CD4-positive, alpha-beta memory T cell (primary cell): Measurements from ENCODE around the gene EFTUD2. TPM values are rescaled to one million over a fixed set of nuclear protein-coding genes. Genes with fewer than 3 reads are reported as not detected.

ENCODE experiments used
- CTCF ChIA-PET: fragments of 350-600 bp; sonication (Branson Sonifier 250); formaldehyde crosslinking; loops from one replicate; lab custom pipeline; 2021; ENCODE audit warnings: inconsistent platforms; ENCODE audit not compliant: partially characterized antibody; lab: Charles Lee
- POLR2A ChIA-PET: fragments of 350-600 bp; sonication (Branson Sonifier 250); formaldehyde crosslinking; loops from one replicate; lab custom pipeline; 2021; ENCODE audit not compliant: partially characterized antibody; lab: Charles Lee
- DNase-seq, 5 donors: peaks; one replicate each; pipeline versions ENCODE4 v3.0.0 to v3.0.0-alpha.2; 2020 to 2022; ENCODE audit warnings: mixed read lengths in 1 of 5
- H3K27ac ChIP-seq: one replicate; pipeline ENCODE4 v1.7.0; 2013; ENCODE audit warnings: low read depth, low read length
- H3K27me3 ChIP-seq: 2 replicates; pipeline ENCODE4 v1.7.0; 2013; ENCODE audit warnings: mild to moderate bottlenecking, low read length, moderate library complexity; ENCODE audit not compliant: insufficient read depth
- H3K36me3 ChIP-seq: 2 replicates; pipeline ENCODE4 v1.7.0; 2013; ENCODE audit warnings: mild to moderate bottlenecking, low read length, moderate library complexity; ENCODE audit not compliant: insufficient read depth
- H3K4me1 ChIP-seq: 2 replicates; pipeline ENCODE4 v1.7.0; 2013; ENCODE audit warnings: mild to moderate bottlenecking, low read length, moderate library complexity; ENCODE audit not compliant: insufficient read depth
- H3K4me3 ChIP-seq, 2 donors: one replicate each; pipeline ENCODE4 v1.7.0; 2013; ENCODE audit warnings: low read length in 2 of 2, mild to moderate bottlenecking in 1 of 2
- H3K9me3 ChIP-seq, 2 donors: one replicate each; pipeline ENCODE4 v1.7.0; 2013; ENCODE audit warnings: low read length in 2 of 2, control low read depth in 1 of 2; ENCODE audit not compliant: control insufficient read depth in 1 of 2
- H3K27ac Mint-ChIP-seq, 7 donors: one replicate each; pipeline ENCODE4 v1.8.0; 2020 to 2021; ENCODE audit warnings: mixed read lengths in 7 of 7, mild to moderate bottlenecking in 6 of 7, inconsistent platforms in 3 of 7, moderate library complexity in 3 of 7
- H3K27me3 Mint-ChIP-seq, 2 donors: one replicate each; pipeline ENCODE4 v1.8.0; 2020 to 2021; ENCODE audit warnings: mixed read lengths in 2 of 2
- H3K36me3 Mint-ChIP-seq, 2 donors: one replicate each; pipeline ENCODE4 v1.8.0; 2020 to 2021; ENCODE audit warnings: mixed read lengths in 2 of 2, inconsistent platforms in 1 of 2, mild to moderate bottlenecking in 1 of 2
- H3K4me1 Mint-ChIP-seq, 4 donors: one replicate each; pipeline ENCODE4 v1.8.0; 2020 to 2021; ENCODE audit warnings: mixed read lengths in 4 of 4, mild to moderate bottlenecking in 1 of 4
- H3K4me3 Mint-ChIP-seq, 8 donors: one replicate each; pipeline ENCODE4 v1.8.0; 2020 to 2021; ENCODE audit warnings: mixed read lengths in 8 of 8, mild to moderate bottlenecking in 7 of 8, moderate library complexity in 6 of 8, inconsistent platforms in 3 of 8
- H3K9me3 Mint-ChIP-seq, 8 donors: one replicate each; pipeline ENCODE4 v1.8.0; 2020 to 2021; ENCODE audit warnings: mixed read lengths in 8 of 8, mild to moderate bottlenecking in 5 of 8, inconsistent platforms in 3 of 8, moderate library complexity in 1 of 8
- intact Hi-C: fragments of 100-400 bp; cut with micrococcal nuclease; formaldehyde crosslinking; loops from one replicate; pipeline ENCODE4 v1.15.1; 2023
- polyA plus RNA-seq, 2 donors: library from polyadenylated mRNA; unstranded; fragments of 300-500 nt; fragmentation: Illumina TruSeq; gene quantifications; one replicate each; pipeline ENCODE4 v1.2.3, GENCODE V29; 2021
- total RNA-seq, 2 experiments: library from RNA; stranded (reverse); gene quantifications; one replicate each; pipeline ENCODE4 v1.2.3, GENCODE V29; 2021

Gene EFTUD2
- total and polyA plus RNA-seq, 4 experiments from 2014 or later: 82.2 to 101 (median 90.6) TPM

DNA sequence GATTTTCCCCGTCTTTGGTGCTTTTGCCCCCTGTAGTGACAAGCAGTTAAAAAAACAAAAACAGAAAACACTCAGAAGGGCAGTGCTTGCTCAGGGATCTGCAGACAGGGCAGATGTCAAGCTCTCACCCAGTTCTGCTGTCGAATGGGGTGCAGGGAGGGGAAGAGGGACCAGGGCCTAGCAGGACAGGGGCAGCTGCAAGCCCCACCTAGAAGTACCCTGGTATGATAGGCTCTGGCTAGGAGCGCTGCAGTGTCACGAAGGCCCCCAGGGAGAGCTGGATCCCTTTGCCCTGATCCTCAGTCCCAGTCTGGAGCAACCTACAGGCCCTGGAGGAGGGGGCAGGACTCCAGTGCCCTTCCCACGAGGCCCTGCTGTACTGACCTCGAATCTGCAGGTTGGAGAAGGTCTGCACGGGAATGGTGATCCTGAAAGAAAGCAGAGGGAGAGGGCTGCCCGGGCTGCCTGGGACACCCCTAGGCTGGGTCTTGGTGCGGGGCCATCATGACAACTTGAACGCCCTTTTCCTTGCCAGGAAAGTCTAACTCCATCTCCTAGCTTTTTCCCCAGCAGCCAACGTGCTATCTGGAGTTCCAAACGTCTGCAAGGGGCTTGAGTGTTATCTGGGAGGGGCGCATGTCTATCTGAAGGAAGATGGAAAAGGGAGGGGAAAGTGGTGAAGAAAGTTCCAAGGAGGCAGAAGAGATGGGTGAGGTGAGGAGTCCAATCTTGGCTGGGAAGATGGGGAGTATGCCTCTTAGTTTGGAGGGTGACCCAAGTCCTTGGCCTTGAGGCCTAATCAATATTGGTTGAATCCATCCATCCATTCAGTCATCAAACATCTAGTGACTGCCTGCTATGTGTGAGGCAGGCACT lies 11.2 kb upstream of the EFTUD2 start:
- intact Hi-C loops: no loop called here
- peaks cover 18 to 32% of the 10 kb centered on the region in 2 donors for H3K27me3 Mint-ChIP-seq
- no peaks in the 10 kb centered on the region for H3K27me3 ChIP-seq

DNA sequence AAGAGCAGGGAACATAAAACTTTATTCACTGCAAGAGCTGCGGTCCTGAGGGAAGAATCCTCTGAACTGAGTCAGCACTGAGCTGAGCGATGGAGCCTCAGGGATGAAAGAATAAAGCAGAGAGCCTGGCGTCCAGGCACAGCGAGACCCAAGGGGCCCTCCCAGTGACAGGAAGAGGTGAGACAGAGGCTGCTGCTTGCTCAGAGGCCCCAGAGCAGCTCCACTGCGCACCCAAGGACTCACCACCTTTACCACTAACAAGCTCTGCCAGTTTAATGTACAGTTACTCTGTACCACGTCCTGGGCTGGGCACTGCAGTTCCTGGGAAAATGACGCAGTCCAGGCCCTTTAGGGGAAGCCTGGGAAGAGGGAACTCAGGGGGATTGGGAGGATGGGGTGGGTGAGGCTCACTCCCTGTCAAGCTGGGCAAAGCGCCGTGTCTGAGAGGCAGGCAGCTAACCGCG lies 10.5 kb upstream of the EFTUD2 start:
- no peak overlapping the region for H3K27ac Mint-ChIP-seq
- POLR2A ChIA-PET: interaction anchor here (0.6 to 1.1 kb wide), 2 partner anchors 25 to 109 kb away, joined by 3 to 4 read pairs; no protein-coding TSS in a partner anchor
- Histone ChIP-seq H3K27me3 (no peaks in the 10 kb centered on the region), H3K4me1 (no peaks in the 10 kb centered on the region), H3K36me3 (no peaks in the 10 kb centered on the region), H3K27ac (no peak overlapping the region), H3K4me3 (no peak overlapping the region), H3K9me3 (no peaks in the 10 kb centered on the region)
- DNase-seq: no peak
- no peaks in the 10 kb centered on the region for H3K9me3 Mint-ChIP-seq
- intact Hi-C loops: no loop called here
- no peak overlapping the region for H3K4me3 Mint-ChIP-seq
- H3K27me3 Mint-ChIP-seq: peaks cover 18 to 36% of the 10 kb centered on the region in 2 donors
- CTCF ChIA-PET: interaction anchor here (0.8 to 2.2 kb wide), 4 partner anchors 9 to 112 kb away, joined by 3 to 6 read pairs (median 4); no protein-coding TSS in a partner anchor
- H3K4me1 Mint-ChIP-seq: peaks cover 9 to 17% (median 12%) of the 10 kb centered on the region in 4 donors
- no peaks in the 10 kb centered on the region for H3K36me3 Mint-ChIP-seq

More for the DNA sequence above, 11.2 kb upstream of the EFTUD2 start:
- ChIA-PET CTCF (interaction anchor here (1.1 to 2.2 kb wide), 7 partner anchors 8 to 189 kb away, joined by 3 to 9 read pairs (median 5); a partner anchor contains a TSS), POLR2A (interaction anchor here (1.1 to 1.3 kb wide), 3 partner anchors 11 to 111 kb away, joined by 3 to 5 read pairs (median 3); a partner anchor contains a TSS)
- H3K9me3 Mint-ChIP-seq: no peaks in the 10 kb centered on the region
- peak overlapping the region in 6 of 8 donors; percentile 21 to 80 (median 61) for H3K4me3 Mint-ChIP-seq
- no peaks in the 10 kb centered on the region for H3K36me3 ChIP-seq
- no peak overlapping the region for H3K4me3 ChIP-seq
- H3K27ac Mint-ChIP-seq: peak overlapping the region in 2 of 7 donors; percentile 18 to 73
- no peak overlapping the region for H3K27ac ChIP-seq
- no peaks in the 10 kb centered on the region for H3K36me3 Mint-ChIP-seq
- H3K4me1 ChIP-seq: no peaks in the 10 kb centered on the region
- no peak for DNase-seq
- peaks cover 9 to 17% (median 12%) of the 10 kb centered on the region in 4 donors for H3K4me1 Mint-ChIP-seq
- H3K9me3 ChIP-seq: no peaks in the 10 kb centered on the region

DNA sequence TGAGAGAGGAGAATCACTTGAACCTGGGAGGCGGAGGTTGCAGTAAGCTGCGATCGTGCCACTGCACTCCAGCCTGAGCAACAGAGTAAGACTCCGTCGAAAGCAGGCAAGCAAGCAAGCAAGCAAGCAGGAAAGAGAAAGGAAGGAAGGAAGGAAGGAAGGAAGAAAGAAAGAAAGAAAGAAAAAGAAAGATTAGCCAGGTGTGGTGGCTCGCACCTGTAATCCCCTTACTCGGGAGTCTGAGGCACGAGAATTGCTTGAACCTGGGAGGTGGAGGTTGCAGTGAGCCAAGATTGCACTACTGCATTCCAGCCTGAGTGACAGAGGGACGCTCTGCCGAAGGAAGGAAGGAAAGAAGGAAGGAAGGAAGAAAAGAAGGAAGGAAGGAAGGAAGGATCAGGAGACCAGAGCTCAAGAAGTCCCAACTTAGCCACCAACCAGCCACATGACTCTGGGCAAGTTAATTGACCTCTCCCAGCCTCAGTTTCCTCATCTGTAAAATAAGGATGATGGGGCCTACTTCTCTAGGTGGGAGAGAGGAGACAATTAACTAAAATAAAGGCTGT lies 9.6 kb upstream of the EFTUD2 start:
- Histone ChIP-seq H3K9me3 (no peaks in the 10 kb centered on the region), H3K36me3 (no peaks in the 10 kb centered on the region), H3K4me3 (no peak overlapping the region), H3K27me3 (no peaks in the 10 kb centered on the region), H3K27ac (no peak overlapping the region), H3K4me1 (no peaks in the 10 kb centered on the region)
- no peaks in the 10 kb centered on the region for H3K9me3 Mint-ChIP-seq
- peaks cover 9 to 17% (median 12%) of the 10 kb centered on the region in 4 donors for H3K4me1 Mint-ChIP-seq
- CTCF ChIA-PET: interaction anchor here (0.8 to 1.7 kb wide), 2 partner anchors 9 to 96 kb away, joined by 4 read pairs; no protein-coding TSS in a partner anchor
- intact Hi-C loops: no loop called here
- POLR2A ChIA-PET: interaction anchor here (0.6 kb wide), 1 partner anchor 24 kb away, joined by 4 read pairs; no protein-coding TSS in a partner anchor
- no peak for DNase-seq
- H3K36me3 Mint-ChIP-seq: no peaks in the 10 kb centered on the region
- H3K27ac Mint-ChIP-seq: no peak overlapping the region
- H3K27me3 Mint-ChIP-seq: peaks cover 18 to 31% of the 10 kb centered on the region in 2 donors
- H3K4me3 Mint-ChIP-seq: peak overlapping the region in 1 of 8 donors; percentile 0

DNA sequence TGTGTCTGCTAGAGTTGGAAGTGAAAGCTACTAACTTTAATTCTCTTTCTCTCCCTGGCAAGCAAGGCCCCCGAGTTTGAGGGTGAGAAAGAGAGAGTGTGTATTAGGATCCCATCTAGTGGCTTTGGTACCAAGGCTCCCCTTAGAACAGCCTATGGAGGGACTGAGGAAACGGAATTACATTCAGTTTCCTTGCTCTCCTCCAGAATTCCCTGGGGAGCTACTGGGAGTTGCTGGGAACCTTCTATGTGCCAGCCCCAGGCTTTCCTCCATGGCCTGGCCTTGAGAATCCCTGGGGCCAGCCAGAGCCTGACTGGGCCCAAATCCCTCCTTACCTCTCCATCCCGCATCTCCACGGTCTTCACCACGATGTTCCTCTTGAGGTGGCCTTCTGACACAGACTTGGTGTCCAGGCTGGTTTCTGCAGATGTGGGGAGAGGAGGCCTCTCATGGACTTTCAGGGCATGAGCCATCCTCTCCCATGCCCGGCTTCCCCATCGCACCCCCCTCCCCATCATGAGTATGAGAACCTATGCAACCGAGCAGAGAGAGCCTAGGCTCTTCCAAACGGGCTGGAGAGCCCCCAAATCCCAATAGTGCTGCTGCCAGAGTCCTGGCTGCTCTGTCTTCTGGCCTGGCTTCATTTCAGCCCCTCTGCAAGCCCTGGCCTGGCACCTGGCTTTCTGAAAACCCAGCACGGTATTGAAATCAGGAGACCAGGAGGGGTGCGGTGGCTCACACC lies 8.7 kb upstream of the EFTUD2 start:
- H3K27me3 Mint-ChIP-seq: peaks cover 15 to 24% of the 10 kb centered on the region in 2 donors
- H3K9me3 Mint-ChIP-seq: no peaks in the 10 kb centered on the region
- POLR2A ChIA-PET: no interaction called here
- CTCF ChIA-PET: no interaction called here
- intact Hi-C loops: no loop called here
- peaks cover 4 to 10% (median 7%) of the 10 kb centered on the region in 4 donors for H3K4me1 Mint-ChIP-seq
- Histone ChIP-seq H3K4me1 (no peaks in the 10 kb centered on the region), H3K4me3 (no peak overlapping the region), H3K27ac (no peak overlapping the region), H3K36me3 (no peaks in the 10 kb centered on the region), H3K9me3 (no peaks in the 10 kb centered on the region), H3K27me3 (no peaks in the 10 kb centered on the region)
- no peaks in the 10 kb centered on the region for H3K36me3 Mint-ChIP-seq
- H3K27ac Mint-ChIP-seq: no peak overlapping the region
- no peak overlapping the region for H3K4me3 Mint-ChIP-seq
- no peak for DNase-seq

DNA sequence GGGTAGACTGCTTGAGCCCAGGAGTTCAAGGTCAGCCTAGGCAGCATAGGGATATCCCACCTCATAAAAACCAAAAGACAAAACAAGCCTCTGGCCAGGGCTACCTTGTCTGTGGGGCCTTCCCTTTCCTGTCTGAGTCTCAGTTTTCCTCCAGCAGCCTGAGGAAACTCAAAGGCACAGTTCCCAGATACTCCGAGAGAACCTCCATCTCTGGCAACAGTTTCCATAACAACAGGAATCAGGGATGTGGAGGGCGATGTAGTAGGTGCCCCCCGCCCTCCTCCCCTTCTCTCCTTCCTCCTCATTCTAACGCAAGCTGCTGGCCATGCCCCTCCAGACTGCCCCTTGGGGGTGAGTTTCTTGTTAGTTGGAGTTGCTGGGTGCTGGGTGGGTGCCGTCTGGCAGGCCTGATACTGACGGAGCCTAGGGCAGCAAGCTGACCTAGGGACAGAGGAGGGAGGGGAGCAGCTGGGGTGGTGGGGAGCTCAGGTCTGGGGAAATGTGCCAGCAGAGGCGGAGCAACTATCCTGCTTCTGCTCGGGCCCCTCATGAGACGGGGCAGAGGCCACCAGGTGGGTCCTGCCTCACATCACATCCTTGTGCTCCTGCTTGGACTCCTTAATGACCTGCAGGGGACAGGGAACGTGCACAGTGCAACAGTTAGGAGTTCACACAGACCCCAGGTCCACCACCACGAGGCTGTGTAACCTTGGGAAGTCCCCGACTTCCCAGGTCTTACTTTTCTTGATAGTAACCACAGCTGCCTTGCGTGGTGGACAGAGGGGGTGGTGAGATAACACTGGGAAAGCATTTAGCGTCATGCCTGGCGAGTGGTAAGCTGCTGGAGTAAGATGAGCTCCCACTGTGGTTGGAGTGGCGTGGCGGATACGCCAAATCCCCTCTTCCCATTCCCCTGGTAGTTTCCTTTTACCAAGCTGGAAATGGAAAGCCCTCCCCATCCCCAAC lies 7.8 kb upstream of the EFTUD2 start:
- DNase-seq: no peak
- ChIA-PET POLR2A (no interaction called here), CTCF (no interaction called here)
- no peaks in the 10 kb centered on the region for H3K4me1 ChIP-seq
- no peaks in the 10 kb centered on the region for H3K9me3 Mint-ChIP-seq
- no peak overlapping the region for H3K27ac ChIP-seq
- no peaks in the 10 kb centered on the region for H3K9me3 ChIP-seq
- H3K27ac Mint-ChIP-seq: no peak overlapping the region
- no peaks in the 10 kb centered on the region for H3K36me3 Mint-ChIP-seq
- no peak overlapping the region for H3K4me3 ChIP-seq
- peaks cover 11 to 17% of the 10 kb centered on the region in 2 donors for H3K27me3 Mint-ChIP-seq
- H3K4me1 Mint-ChIP-seq: peaks cover 4 to 8% (median 5%) of the 10 kb centered on the region in 4 donors
- H3K27me3 ChIP-seq: no peaks in the 10 kb centered on the region
- H3K4me3 Mint-ChIP-seq: no peak overlapping the region
- no peaks in the 10 kb centered on the region for H3K36me3 ChIP-seq
- intact Hi-C loops: no loop called here

DNA sequence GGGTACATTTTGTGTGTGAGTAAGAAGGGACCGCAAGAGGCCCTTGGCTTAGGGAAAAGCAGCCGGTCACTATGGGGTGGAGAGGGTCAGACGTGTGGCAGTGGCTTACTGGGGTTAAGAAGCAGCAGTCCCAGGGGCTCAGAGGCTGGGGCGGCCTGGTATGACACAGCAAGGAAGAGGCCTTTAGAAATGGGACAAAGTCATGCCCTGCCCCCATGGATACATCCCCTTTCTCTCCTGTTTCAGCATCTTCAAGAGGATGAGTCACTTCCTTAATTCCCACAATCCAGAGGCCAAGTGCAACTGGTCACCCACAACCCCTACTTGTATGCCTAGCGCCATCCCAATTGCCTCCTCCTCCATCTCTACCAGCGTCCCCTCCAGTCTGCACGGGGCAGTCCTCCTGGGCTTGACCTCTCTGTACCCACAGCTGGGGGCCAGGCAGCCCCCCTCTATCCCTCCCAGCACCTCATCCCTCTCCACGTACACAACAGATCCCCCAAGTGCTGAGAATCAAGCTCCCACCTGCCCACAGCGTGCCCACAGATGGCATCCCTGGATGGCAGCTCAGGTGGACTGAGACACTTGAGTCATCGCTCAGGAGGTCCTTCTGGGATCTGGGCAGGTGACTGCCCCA lies 6.9 kb upstream of the EFTUD2 start:
- H3K27ac Mint-ChIP-seq: no peak overlapping the region
- Histone ChIP-seq H3K9me3 (no peaks in the 10 kb centered on the region), H3K4me1 (no peaks in the 10 kb centered on the region), H3K4me3 (no peak overlapping the region), H3K27me3 (no peaks in the 10 kb centered on the region), H3K36me3 (no peaks in the 10 kb centered on the region), H3K27ac (no peak overlapping the region)
- H3K9me3 Mint-ChIP-seq: no peaks in the 10 kb centered on the region
- POLR2A ChIA-PET: no interaction called here
- CTCF ChIA-PET: no interaction called here
- peaks cover 7 to 17% of the 10 kb centered on the region in 2 donors for H3K27me3 Mint-ChIP-seq
- DNase-seq: no peak
- H3K4me3 Mint-ChIP-seq: no peak overlapping the region
- H3K36me3 Mint-ChIP-seq: no peaks in the 10 kb centered on the region
- intact Hi-C loops: no loop called here
- H3K4me1 Mint-ChIP-seq: peaks cover 2 to 5% (median 4%) of the 10 kb centered on the region in 4 donors
